Esophagus squamous epithelium (tissue), 4 donors: ENCODE data around the gene IL6R.
A peak's percentile ranks its signal among the peaks of the same experiment; 100 is the strongest.

Source experiments
- POLR2A ChIP-seq, 4 donors: fragments of 450-650 bp; IDR thresholded peaks; one replicate each; pipeline ENCODE4 v1.6.1; 2017; ENCODE audit warnings: antibody characterized with exemption in 4 of 4, mild to moderate bottlenecking in 4 of 4, moderate library complexity in 3 of 4
- TF ChIP-seq, protein P1 (sequence below), 6 experiments: fragments of 450-650 bp in 4 of 6; fragments of 200-600 bp in 2 of 6; sonication (generic) in 2 of 6; IDR thresholded peaks; one replicate each; pipeline ENCODE4 v1.5.1; 2016 to 2019; ENCODE audit warnings: antibody characterized with exemption in 6 of 6, mild to moderate bottlenecking in 4 of 6, moderate library complexity in 4 of 6

- TF ChIP-seq, protein P1, sequence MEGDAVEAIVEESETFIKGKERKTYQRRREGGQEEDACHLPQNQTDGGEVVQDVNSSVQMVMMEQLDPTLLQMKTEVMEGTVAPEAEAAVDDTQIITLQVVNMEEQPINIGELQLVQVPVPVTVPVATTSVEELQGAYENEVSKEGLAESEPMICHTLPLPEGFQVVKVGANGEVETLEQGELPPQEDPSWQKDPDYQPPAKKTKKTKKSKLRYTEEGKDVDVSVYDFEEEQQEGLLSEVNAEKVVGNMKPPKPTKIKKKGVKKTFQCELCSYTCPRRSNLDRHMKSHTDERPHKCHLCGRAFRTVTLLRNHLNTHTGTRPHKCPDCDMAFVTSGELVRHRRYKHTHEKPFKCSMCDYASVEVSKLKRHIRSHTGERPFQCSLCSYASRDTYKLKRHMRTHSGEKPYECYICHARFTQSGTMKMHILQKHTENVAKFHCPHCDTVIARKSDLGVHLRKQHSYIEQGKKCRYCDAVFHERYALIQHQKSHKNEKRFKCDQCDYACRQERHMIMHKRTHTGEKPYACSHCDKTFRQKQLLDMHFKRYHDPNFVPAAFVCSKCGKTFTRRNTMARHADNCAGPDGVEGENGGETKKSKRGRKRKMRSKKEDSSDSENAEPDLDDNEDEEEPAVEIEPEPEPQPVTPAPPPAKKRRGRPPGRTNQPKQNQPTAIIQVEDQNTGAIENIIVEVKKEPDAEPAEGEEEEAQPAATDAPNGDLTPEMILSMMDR (IDR thresholded peaks at IDR 0.05) = peak in 3 of 6 experiments; percentile 13 to 31 (median 14)
- no peak for TF ChIP-seq POLR2A (IDR thresholded peaks at IDR 0.05)
Measured at GRCh38 chr1:154442006-154442740, 37.0 kb downstream of the IL6R start.
